GM23338 (cell line): ENCODE measurements around the gene FBLN2. TPM values are rescaled to one million over a fixed set of nuclear protein-coding genes. Genes with fewer than 3 reads are reported as not detected.

Source experiments
- ATAC-seq: fragments of 200-7000 bp; cut with Tn5 transposase; 3 replicates; pipeline ENCODE4 v1.9.1; 2020
- DNase-seq: peaks from one replicate; pipeline ENCODE4 v3.0.0-alpha.2; 2015; ENCODE audit warnings: low spot score
- H2AFZ ChIP-seq: fragments of 200-600 bp; sonication (generic); 2 replicates; pipeline ENCODE4 v1.8.0; 2016; ENCODE audit warnings: antibody characterized with exemption, mild to moderate bottlenecking, moderate library complexity
- H3F3A ChIP-seq: fragments of 200-600 bp; sonication (generic); replicated peaks from 2 replicates; pipeline ENCODE4 v1.8.0; 2017; ENCODE audit warnings: antibody characterized with exemption, mixed run types, low read depth
- H3K27ac ChIP-seq: fragments of 200-600 bp; sonication (generic); 2 replicates; pipeline ENCODE4 v1.6.1; 2016; ENCODE audit warnings: low read depth
- H3K27me3 ChIP-seq: fragments of 200-600 bp; sonication (generic); 2 replicates; pipeline ENCODE4 v1.8.0; 2016; ENCODE audit warnings: mild to moderate bottlenecking, mixed run types, moderate library complexity; ENCODE audit not compliant: insufficient read depth
- H3K36me3 ChIP-seq: fragments of 200-600 bp; sonication (generic); 2 replicates; pipeline ENCODE4 v1.8.0; 2016; ENCODE audit warnings: mild to moderate bottlenecking; ENCODE audit not compliant: insufficient read depth
- H3K4me1 ChIP-seq: fragments of 200-600 bp; sonication (generic); 2 replicates; pipeline ENCODE4 v1.8.0; 2016; ENCODE audit warnings: mild to moderate bottlenecking, moderate library complexity; ENCODE audit not compliant: insufficient read depth
- H3K4me2 ChIP-seq: fragments of 200-600 bp; sonication (generic); 2 replicates; pipeline ENCODE4 v1.7.1; 2017; ENCODE audit warnings: mixed run types
- H3K4me3 ChIP-seq: fragments of 200-600 bp; sonication (generic); 2 replicates; pipeline ENCODE4 v1.6.1; 2016; ENCODE audit warnings: mixed run types
- H3K79me2 ChIP-seq: fragments of 200-600 bp; sonication (generic); replicated peaks from 2 replicates; pipeline ENCODE4 v1.8.0; 2017; ENCODE audit warnings: mild to moderate bottlenecking; ENCODE audit not compliant: insufficient read depth
- H3K9me2 ChIP-seq: fragments of 200-600 bp; sonication (generic); 2 replicates; pipeline ENCODE4 v1.8.0; 2017; ENCODE audit not compliant: insufficient read depth
- H4K20me1 ChIP-seq: fragments of 200-600 bp; sonication (generic); replicated peaks from 2 replicates; pipeline ENCODE4 v1.8.0; 2017; ENCODE audit warnings: mild to moderate bottlenecking; ENCODE audit not compliant: insufficient read depth
- H3K27ac Mint-ChIP-seq: 2 replicates; pipeline ENCODE4 v1.8.0; 2020; ENCODE audit warnings: inconsistent platforms, mild to moderate bottlenecking, moderate library complexity, mixed read lengths
- H3K27me3 Mint-ChIP-seq: 3 replicates; pipeline ENCODE4 v1.8.0; 2022; ENCODE audit warnings: low read depth, mild to moderate bottlenecking, moderate library complexity, mixed read lengths, inconsistent platforms; ENCODE audit not compliant: insufficient read depth, poor library complexity
- H3K36me3 Mint-ChIP-seq: 3 replicates; pipeline ENCODE4 v1.8.0; 2021; ENCODE audit warnings: low read depth, mild to moderate bottlenecking, inconsistent platforms, moderate library complexity, mixed read lengths
- H3K4me1 Mint-ChIP-seq: 3 replicates; pipeline ENCODE4 v1.8.0; 2020; ENCODE audit warnings: mild to moderate bottlenecking, inconsistent platforms, mixed read lengths
- H3K4me3 Mint-ChIP-seq: 3 replicates; pipeline ENCODE4 v1.8.0; 2021; ENCODE audit warnings: moderate library complexity, mild to moderate bottlenecking, inconsistent platforms, mixed read lengths
- H3K9me3 Mint-ChIP-seq: 3 replicates; pipeline ENCODE4 v1.8.0; 2020; ENCODE audit warnings: moderate library complexity, mild to moderate bottlenecking, inconsistent platforms, mixed read lengths
- CREB1 ChIP-seq: fragments of 250-450 bp; sonication (Bioruptor Pico); IDR thresholded peaks from 2 replicates; pipeline ENCODE4 v1.5.0; 2020; ENCODE audit warnings: low read depth, mild to moderate bottlenecking, moderate library complexity
- EZH2 ChIP-seq: fragments of 200-600 bp; sonication (generic); IDR thresholded peaks from one replicate; pipeline ENCODE4 v1.8.0; 2017; ENCODE audit warnings: antibody characterized with exemption, mild to moderate bottlenecking, low read depth; ENCODE audit not compliant: unreplicated experiment
- EZH2phosphoT487 ChIP-seq: fragments of 200-600 bp; sonication (generic); IDR thresholded peaks from one replicate; pipeline ENCODE4 v1.8.1; 2018; ENCODE audit warnings: antibody characterized with exemption; ENCODE audit not compliant: unreplicated experiment
- JUNB ChIP-seq: IDR thresholded peaks from one replicate; pipeline ENCODE4 v1.6.1; 2016; ENCODE audit warnings: antibody characterized with exemption; ENCODE audit not compliant: unreplicated experiment
- NANOG ChIP-seq: IDR thresholded peaks from 2 replicates; pipeline ENCODE4 v1.6.1; 2016; ENCODE audit warnings: antibody characterized with exemption, borderline replicate concordance
- POLR2AphosphoS5 ChIP-seq: IDR thresholded peaks from 2 replicates; pipeline ENCODE4 v1.6.1; 2016; ENCODE audit warnings: antibody characterized with exemption, low read depth
- STAT1 ChIP-seq: IDR thresholded peaks from one replicate; pipeline ENCODE4 v1.6.1; 2016; ENCODE audit warnings: antibody characterized with exemption; ENCODE audit not compliant: unreplicated experiment
- ZNF114 ChIP-seq: fragments of 250-450 bp; sonication (Bioruptor Pico); IDR thresholded peaks from 2 replicates; pipeline ENCODE4 v1.5.0; 2020; ENCODE audit warnings: mild to moderate bottlenecking, moderate library complexity
- ZNF331 ChIP-seq: fragments of 250-450 bp; sonication (Bioruptor Pico); IDR thresholded peaks from 2 replicates; pipeline ENCODE4 v1.5.0; 2020; ENCODE audit warnings: low read depth, mild to moderate bottlenecking, moderate library complexity
- polyA plus RNA-seq: library from polyadenylated mRNA; unstranded; fragments of >200 nt; fragmentation: Nextera tagmentation; extraction: Ambion mirVana; gene quantifications from 2 replicates; pipeline ENCODE4 v1.2.1, GENCODE V29; 2016
- total RNA-seq: library from RNA; depleted of rRNA; stranded (reverse); fragments of >200 nt; shearing (Covaris generic); gene quantifications from 2 replicates; pipeline ENCODE4 v1.2.3, GENCODE V29; 2014
- TF ChIP-seq, protein P1 (sequence below): IDR thresholded peaks from one replicate; pipeline ENCODE4 v1.6.1; 2018; ENCODE audit warnings: antibody characterized with exemption; ENCODE audit not compliant: unreplicated experiment
- TF ChIP-seq, protein P2 (sequence below): IDR thresholded peaks from 2 replicates; pipeline ENCODE4 v1.6.1; 2016; ENCODE audit warnings: antibody characterized with exemption
- TF ChIP-seq, protein P3 (sequence below), 2 experiments: fragments of 200-600 bp in 1 of 2; sonication (generic) in 1 of 2; conservative IDR thresholded peaks; 2 replicates each; pipeline versions ENCODE4 v1.5.1 to v1.6.1; 2016 to 2017; ENCODE audit warnings: antibody characterized with exemption in 2 of 2, low read depth in 2 of 2, mild to moderate bottlenecking in 2 of 2, moderate library complexity in 1 of 2

FBLN2 gene
- total and polyA plus RNA-seq, 2 experiments from 2014 or later = 18.8 to 26.8 TPM

DNA sequence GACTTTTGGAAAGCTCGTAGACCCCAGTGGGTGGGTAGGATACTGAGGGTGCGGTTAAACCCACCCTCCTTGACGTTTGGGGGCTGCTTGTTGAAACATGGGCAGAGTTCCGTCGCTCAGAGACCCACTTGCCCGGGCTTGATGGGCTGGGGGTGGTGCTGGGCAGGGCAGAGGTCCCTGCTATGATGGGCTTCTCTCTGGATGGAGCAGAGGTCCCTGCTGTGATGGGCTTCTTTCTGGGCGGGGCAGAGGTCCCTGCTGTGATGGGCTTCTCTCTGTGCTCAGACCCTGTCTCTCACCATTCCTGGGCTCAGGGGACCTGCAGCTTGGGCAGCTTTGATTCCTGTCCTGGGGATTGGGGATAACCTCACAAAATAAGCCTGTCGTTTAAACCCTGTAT lies 45.2 kb downstream of the FBLN2 start:
- no peak overlapping the region for H3K27ac Mint-ChIP-seq
- peaks cover 10% of the 10 kb centered on the region for H3K27me3 Mint-ChIP-seq
- H3K4me1 Mint-ChIP-seq = peaks cover 23% of the 10 kb centered on the region
- no peaks in the 10 kb centered on the region for H3K9me2 ChIP-seq
- peaks cover 9% of the 10 kb centered on the region; the same call in 1 of the 2 replicates for H3K4me1 ChIP-seq
- TF ChIP-seq, protein P1, sequence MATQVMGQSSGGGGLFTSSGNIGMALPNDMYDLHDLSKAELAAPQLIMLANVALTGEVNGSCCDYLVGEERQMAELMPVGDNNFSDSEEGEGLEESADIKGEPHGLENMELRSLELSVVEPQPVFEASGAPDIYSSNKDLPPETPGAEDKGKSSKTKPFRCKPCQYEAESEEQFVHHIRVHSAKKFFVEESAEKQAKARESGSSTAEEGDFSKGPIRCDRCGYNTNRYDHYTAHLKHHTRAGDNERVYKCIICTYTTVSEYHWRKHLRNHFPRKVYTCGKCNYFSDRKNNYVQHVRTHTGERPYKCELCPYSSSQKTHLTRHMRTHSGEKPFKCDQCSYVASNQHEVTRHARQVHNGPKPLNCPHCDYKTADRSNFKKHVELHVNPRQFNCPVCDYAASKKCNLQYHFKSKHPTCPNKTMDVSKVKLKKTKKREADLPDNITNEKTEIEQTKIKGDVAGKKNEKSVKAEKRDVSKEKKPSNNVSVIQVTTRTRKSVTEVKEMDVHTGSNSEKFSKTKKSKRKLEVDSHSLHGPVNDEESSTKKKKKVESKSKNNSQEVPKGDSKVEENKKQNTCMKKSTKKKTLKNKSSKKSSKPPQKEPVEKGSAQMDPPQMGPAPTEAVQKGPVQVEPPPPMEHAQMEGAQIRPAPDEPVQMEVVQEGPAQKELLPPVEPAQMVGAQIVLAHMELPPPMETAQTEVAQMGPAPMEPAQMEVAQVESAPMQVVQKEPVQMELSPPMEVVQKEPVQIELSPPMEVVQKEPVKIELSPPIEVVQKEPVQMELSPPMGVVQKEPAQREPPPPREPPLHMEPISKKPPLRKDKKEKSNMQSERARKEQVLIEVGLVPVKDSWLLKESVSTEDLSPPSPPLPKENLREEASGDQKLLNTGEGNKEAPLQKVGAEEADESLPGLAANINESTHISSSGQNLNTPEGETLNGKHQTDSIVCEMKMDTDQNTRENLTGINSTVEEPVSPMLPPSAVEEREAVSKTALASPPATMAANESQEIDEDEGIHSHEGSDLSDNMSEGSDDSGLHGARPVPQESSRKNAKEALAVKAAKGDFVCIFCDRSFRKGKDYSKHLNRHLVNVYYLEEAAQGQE = no peak
- no peak overlapping the region for H3K27ac ChIP-seq
- no peak overlapping the region for H3K4me3 ChIP-seq
- H3F3A ChIP-seq = no peaks in the 10 kb centered on the region
- no peaks in the 10 kb centered on the region for H3K9me3 Mint-ChIP-seq
- H3K36me3 Mint-ChIP-seq = no peaks in the 10 kb centered on the region
- no peaks in the 10 kb centered on the region for H3K36me3 ChIP-seq
- H4K20me1 ChIP-seq = no peaks in the 10 kb centered on the region
- DNase-seq = no peak
- no peak overlapping the region for H3K4me2 ChIP-seq
- no peak overlapping the region for H2AFZ ChIP-seq
- ATAC-seq = peak; percentile 15; the same call in 1 of the 3 replicates
- no peaks in the 10 kb centered on the region for H3K27me3 ChIP-seq
- no peaks in the 10 kb centered on the region for H3K79me2 ChIP-seq
- H3K4me3 Mint-ChIP-seq = no peak overlapping the region

- H3K4me1 ChIP-seq = peaks cover 9% of the 10 kb centered on the region; the same call in 1 of the 2 replicates
- no peaks in the 10 kb centered on the region for H3F3A ChIP-seq
- H3K27me3 ChIP-seq = no peaks in the 10 kb centered on the region
- no peaks in the 10 kb centered on the region for H3K36me3 ChIP-seq
- no peak overlapping the region for H3K27ac ChIP-seq
- H3K27ac Mint-ChIP-seq = no peak overlapping the region
- no peak overlapping the region for H3K4me2 ChIP-seq
- H3K79me2 ChIP-seq = no peaks in the 10 kb centered on the region
- H4K20me1 ChIP-seq = no peaks in the 10 kb centered on the region
- ATAC-seq = peak; percentile 53
- peaks cover 31% of the 10 kb centered on the region for H3K4me1 Mint-ChIP-seq
- H3K4me3 Mint-ChIP-seq = no peak overlapping the region
- H3K36me3 Mint-ChIP-seq = no peaks in the 10 kb centered on the region
- DNase-seq = no peak
- H3K4me3 ChIP-seq = no peak overlapping the region
- no peaks in the 10 kb centered on the region for H3K9me3 Mint-ChIP-seq
- H3K9me2 ChIP-seq = no peaks in the 10 kb centered on the region
- peaks cover 12% of the 10 kb centered on the region for H3K27me3 Mint-ChIP-seq
- no peak overlapping the region for H2AFZ ChIP-seq
- no peak for TF ChIP-seq NANOG
- TF ChIP-seq CREB1 (CRISPR knock-in tag) = no peak
- no peak for TF ChIP-seq ZNF331 (CRISPR knock-in tag)
- TF ChIP-seq JUNB = no peak
- TF ChIP-seq EZH2 = no peak
- TF ChIP-seq, protein P2, sequence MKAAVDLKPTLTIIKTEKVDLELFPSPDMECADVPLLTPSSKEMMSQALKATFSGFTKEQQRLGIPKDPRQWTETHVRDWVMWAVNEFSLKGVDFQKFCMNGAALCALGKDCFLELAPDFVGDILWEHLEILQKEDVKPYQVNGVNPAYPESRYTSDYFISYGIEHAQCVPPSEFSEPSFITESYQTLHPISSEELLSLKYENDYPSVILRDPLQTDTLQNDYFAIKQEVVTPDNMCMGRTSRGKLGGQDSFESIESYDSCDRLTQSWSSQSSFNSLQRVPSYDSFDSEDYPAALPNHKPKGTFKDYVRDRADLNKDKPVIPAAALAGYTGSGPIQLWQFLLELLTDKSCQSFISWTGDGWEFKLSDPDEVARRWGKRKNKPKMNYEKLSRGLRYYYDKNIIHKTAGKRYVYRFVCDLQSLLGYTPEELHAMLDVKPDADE = no peak
- no peak for TF ChIP-seq ZNF114 (CRISPR knock-in tag)
- TF ChIP-seq POLR2AphosphoS5 = no peak
- TF ChIP-seq, protein P3, sequence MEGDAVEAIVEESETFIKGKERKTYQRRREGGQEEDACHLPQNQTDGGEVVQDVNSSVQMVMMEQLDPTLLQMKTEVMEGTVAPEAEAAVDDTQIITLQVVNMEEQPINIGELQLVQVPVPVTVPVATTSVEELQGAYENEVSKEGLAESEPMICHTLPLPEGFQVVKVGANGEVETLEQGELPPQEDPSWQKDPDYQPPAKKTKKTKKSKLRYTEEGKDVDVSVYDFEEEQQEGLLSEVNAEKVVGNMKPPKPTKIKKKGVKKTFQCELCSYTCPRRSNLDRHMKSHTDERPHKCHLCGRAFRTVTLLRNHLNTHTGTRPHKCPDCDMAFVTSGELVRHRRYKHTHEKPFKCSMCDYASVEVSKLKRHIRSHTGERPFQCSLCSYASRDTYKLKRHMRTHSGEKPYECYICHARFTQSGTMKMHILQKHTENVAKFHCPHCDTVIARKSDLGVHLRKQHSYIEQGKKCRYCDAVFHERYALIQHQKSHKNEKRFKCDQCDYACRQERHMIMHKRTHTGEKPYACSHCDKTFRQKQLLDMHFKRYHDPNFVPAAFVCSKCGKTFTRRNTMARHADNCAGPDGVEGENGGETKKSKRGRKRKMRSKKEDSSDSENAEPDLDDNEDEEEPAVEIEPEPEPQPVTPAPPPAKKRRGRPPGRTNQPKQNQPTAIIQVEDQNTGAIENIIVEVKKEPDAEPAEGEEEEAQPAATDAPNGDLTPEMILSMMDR (conservative IDR thresholded peaks at IDR 0.05; ENCODE audit: low read depth in 2 of 2) = no peak
- no peak for TF ChIP-seq STAT1
- no peak for TF ChIP-seq EZH2phosphoT487
- TF ChIP-seq, protein P1 = no peak
Observed at GRCh38 chr3:13594991-13595421, 46.1 kb downstream of the FBLN2 start.
